HCT116 (cell line): Measurements from ENCODE around the gene XRN2. TPM values are rescaled to one million over a fixed set of nuclear protein-coding genes. Genes with fewer than 3 reads are reported as not detected.

Source experiments
- ATAC-seq: fragments of 200-7000 bp; cut with Tn5 transposase; 2 replicates; pipeline ENCODE4 v1.9.1; 2020; ENCODE audit warnings: mild to moderate bottlenecking, moderate library complexity
- BruUV-seq: library from RNA; stranded (reverse); fragments of 400-500 nt; replicated peaks from 2 replicates; lab custom pipeline; 2021; lab: Mats Ljungman, UMichigan
- CTCF ChIA-PET: fragments of 300-600 bp; sonication (Branson Sonifier 250); formaldehyde crosslinking; loops from one replicate; lab custom pipeline; 2021; ENCODE audit warnings: antibody characterized with exemption; lab: Charles Lee
- POLR2A ChIA-PET: fragments of 300-600, 350-600 bp; sonication (Branson Sonifier 250); formaldehyde crosslinking; loops from one replicate; lab custom pipeline; 2021; ENCODE audit warnings: antibody characterized with exemption; lab: Charles Lee
- RAD21 ChIA-PET, 2 experiments: fragments of 300-600 bp; sonication (Branson Sonifier 250); formaldehyde crosslinking; loops; one replicate each; lab custom pipeline; 2023; ENCODE audit warnings: low total read pairs in 2 of 2; ENCODE audit not compliant: uncharacterized antibody in 2 of 2, unreplicated experiment in 2 of 2, low non-redundant PET in 1 of 2; lab: Charles Lee
- DNase-seq: peaks from one replicate; pipeline ENCODE4 v3.0.0-alpha.2; 2010; ENCODE audit warnings: low read depth, low spot score
- H2AFZ ChIP-seq: fragments of 200-600 bp; shearing (Covaris generic), sonication (generic); 2 replicates; pipeline ENCODE4 v1.6.1; 2017; ENCODE audit warnings: low read depth, mixed run types, mixed read lengths, antibody characterized with exemption, low read length; ENCODE audit not compliant: poor library complexity, severe bottlenecking
- H3K27ac ChIP-seq: 2 replicates; pipeline ENCODE4 v1.5.1; 2012; ENCODE audit warnings: low read depth, low read length
- H3K27me3 ChIP-seq: fragments of 200-600 bp; sonication (generic); 2 replicates; pipeline ENCODE4 v1.6.1; 2016; ENCODE audit warnings: mixed run types, low read length, mixed read lengths; ENCODE audit not compliant: insufficient read depth
- H3K36me3 ChIP-seq, 2 experiments: fragments of 200-500 bp in 1 of 2; fragments of 200-600 bp in 1 of 2; sonication (Bioruptor generic) in 1 of 2; sonication (generic) in 1 of 2; 2 replicates each; pipeline versions ENCODE4 v1.5.1 to v1.6.1; 2014 to 2016; ENCODE audit warnings: low read length in 2 of 2, inconsistent platforms in 1 of 2, mixed read lengths in 1 of 2, mixed run types in 1 of 2; ENCODE audit not compliant: insufficient read depth in 2 of 2, control insufficient read depth in 1 of 2
- H3K4me1 ChIP-seq, 2 experiments: fragments of 200-600 bp in 1 of 2; sonication (generic) in 1 of 2; 2 replicates each; pipeline versions ENCODE4 v1.5.1 to v1.6.1; 2012 to 2017; ENCODE audit warnings: low read length in 2 of 2, inconsistent platforms in 1 of 2, mild to moderate bottlenecking in 1 of 2, mixed read lengths in 1 of 2, mixed run types in 1 of 2, moderate library complexity in 1 of 2; ENCODE audit not compliant: insufficient read depth in 2 of 2, control insufficient read depth in 1 of 2
- H3K4me2 ChIP-seq: fragments of 200-600 bp; sonication (generic); 2 replicates; pipeline ENCODE4 v1.6.1; 2017; ENCODE audit warnings: mixed run types, low read length, mixed read lengths
- H3K4me3 ChIP-seq, 2 experiments: fragments of 200-600 bp in 1 of 2; sonication (generic) in 1 of 2; replicated peaks in 1 of 2; 2 replicates each; pipeline ENCODE4 v1.5.1; 2011 to 2016; ENCODE audit warnings: low read length in 2 of 2, control low read depth in 1 of 2, low read depth in 1 of 2, mild to moderate bottlenecking in 1 of 2, mixed read lengths in 1 of 2, mixed run types in 1 of 2
- H3K79me2 ChIP-seq: fragments of 200-600 bp; sonication (generic); 2 replicates; pipeline ENCODE4 v1.6.1; 2017; ENCODE audit warnings: mild to moderate bottlenecking, mixed run types, low read length, moderate library complexity, mixed read lengths; ENCODE audit not compliant: insufficient read depth
- H3K9ac ChIP-seq: fragments of 200-600 bp; sonication (generic); 2 replicates; pipeline ENCODE4 v1.6.1; 2016; ENCODE audit warnings: low read length, mixed read lengths
- H3K9me2 ChIP-seq: fragments of 200-600 bp; sonication (generic), shearing (Covaris generic); 2 replicates; pipeline ENCODE4 v1.6.1; 2017; ENCODE audit warnings: mixed run types, mild to moderate bottlenecking, moderate library complexity; ENCODE audit not compliant: insufficient read depth
- H3K9me3 ChIP-seq, 2 experiments: fragments of 200-500 bp in 1 of 2; fragments of 200-600 bp in 1 of 2; sonication (Bioruptor generic) in 1 of 2; sonication (generic) in 1 of 2; 2 replicates each; pipeline ENCODE4 v1.6.1; 2014 to 2017; ENCODE audit warnings: low read length in 2 of 2, mixed read lengths in 2 of 2, inconsistent platforms in 1 of 2, low read depth in 1 of 2, mild to moderate bottlenecking in 1 of 2, mixed run types in 1 of 2, moderate library complexity in 1 of 2; ENCODE audit not compliant: control insufficient read depth in 1 of 2, insufficient read depth in 1 of 2
- H4K20me1 ChIP-seq: fragments of 200-600 bp; sonication (generic), shearing (Covaris generic); 2 replicates; pipeline ENCODE4 v1.6.1; 2017; ENCODE audit warnings: mixed run types, mild to moderate bottlenecking, moderate library complexity; ENCODE audit not compliant: insufficient read depth
- EGR1 ChIP-seq: IDR thresholded peaks from 2 replicates; pipeline ENCODE4 v1.6.1; 2012; ENCODE audit warnings: low read depth
- EZH2phosphoT487 ChIP-seq: fragments of 200-600 bp; IDR thresholded peaks from 2 replicates; pipeline ENCODE4 v1.6.1; 2018; ENCODE audit warnings: antibody characterized with exemption, borderline replicate concordance
- JUND ChIP-seq: IDR thresholded peaks from 2 replicates; pipeline ENCODE4 v1.6.1; 2012
- MAX ChIP-seq: IDR thresholded peaks from 2 replicates; pipeline ENCODE4 v1.6.1; 2012
- POLR2A ChIP-seq: IDR thresholded peaks from 2 replicates; pipeline ENCODE4 v1.7.0; 2011; ENCODE audit warnings: borderline replicate concordance; ENCODE audit not compliant: insufficient read depth, insufficient read length; ENCODE audit errors: extremely low read depth
- POLR2AphosphoS5 ChIP-seq: IDR thresholded peaks from 2 replicates; pipeline ENCODE4 v1.6.1; 2011; ENCODE audit warnings: mild to moderate bottlenecking, low read depth, low read length, moderate library complexity
- REST ChIP-seq: IDR thresholded peaks from 2 replicates; pipeline ENCODE4 v1.6.1; 2012; ENCODE audit warnings: low read depth
- SRF ChIP-seq: IDR thresholded peaks from 2 replicates; pipeline ENCODE4 v1.6.1; 2012; ENCODE audit warnings: low read depth
- intact Hi-C: fragments of 100-400 bp; cut with micrococcal nuclease; formaldehyde crosslinking; loops from 2 replicates; pipeline ENCODE4 v1.10.0; 2022
- total RNA-seq: library from RNA; stranded (reverse); gene quantifications from one replicate; pipeline ENCODE4 v1.2.1, GENCODE V29; 2021; ENCODE audit not compliant: unreplicated experiment

The XRN2 gene
- total RNA-seq, 1 experiment from 2014 or later: 101 TPM

- H3K4me1 ChIP-seq: peaks cover 0 to 24% of the 10 kb centered on the region in 2 experiments; a peak in 2 of 4 replicates
- no TSS peak for BruUV-seq
- H3K79me2 ChIP-seq: no peaks in the 10 kb centered on the region
- H3K27ac ChIP-seq: no peak overlapping the region
- no peaks in the 10 kb centered on the region for H3K9me2 ChIP-seq
- H4K20me1 ChIP-seq: no peaks in the 10 kb centered on the region
- RAD21 ChIA-PET: no interaction called here
- intact Hi-C loops: no loop called here
- no peak overlapping the region for H3K9ac ChIP-seq
- H3K27me3 ChIP-seq: no peaks in the 10 kb centered on the region
- no peaks in the 10 kb centered on the region for H3K9me3 ChIP-seq
- no peak overlapping the region for H3K4me2 ChIP-seq
- TF ChIP-seq EGR1 (no peak), SRF (no peak), POLR2A (no peak), EZH2phosphoT487 (no peak), POLR2AphosphoS5 (no peak), REST (no peak), MAX (no peak), JUND (no peak)
- DNase-seq (no peak), ATAC-seq (no peak)
- CTCF ChIA-PET: no interaction called here
- POLR2A ChIA-PET: no interaction called here
- no peaks in the 10 kb centered on the region for H3K36me3 ChIP-seq
- H2AFZ ChIP-seq: no peak overlapping the region
- no peak overlapping the region for H3K4me3 ChIP-seq
These were observed 134.7 kb downstream of the XRN2 start for GRCh38 chr20:21437816-21438215.

Other genes with a start within 250 kb of the XRN2 start
- not detected for gene LINC00237, start 197.0 kb upstream of the XRN2 start, total RNA-seq
- gene KIZ, start 177.2 kb upstream of the XRN2 start, total RNA-seq: 17.6 TPM
- gene NKX2-4, start 94.2 kb downstream of the XRN2 start, total RNA-seq: not detected
- not detected for gene NKX2-2, start 210.7 kb downstream of the XRN2 start, total RNA-seq